Esophagus (tissue), 2 donors: Measurements from ENCODE around the gene TMEM115. TPM values are rescaled to one million over a fixed set of nuclear protein-coding genes. Genes with fewer than 3 reads are reported as not detected.
"Not testable (repeated sequence)": the region's sequence is repeated elsewhere in the genome, so short reads cannot be mapped to it uniquely, and the experiment has no call there.

Experiments
- H3K27ac ChIP-seq, 2 donors: one replicate each; pipeline ENCODE4 v1.5.1; 2013; ENCODE audit warnings: low read depth in 2 of 2, mild to moderate bottlenecking in 2 of 2, inconsistent platforms in 1 of 2, low read length in 1 of 2, moderate library complexity in 1 of 2
- H3K27me3 ChIP-seq, 2 donors: one replicate each; pipeline ENCODE4 v1.6.1; 2013; ENCODE audit warnings: low read length in 2 of 2, control low read depth in 1 of 2, mild to moderate bottlenecking in 1 of 2; ENCODE audit not compliant: insufficient read depth in 2 of 2, control insufficient read depth in 1 of 2
- H3K36me3 ChIP-seq, 2 donors: one replicate each; pipeline ENCODE4 v1.6.1; 2013; ENCODE audit warnings: low read length in 1 of 2; ENCODE audit not compliant: control insufficient read depth in 2 of 2, insufficient read depth in 2 of 2
- H3K4me1 ChIP-seq, 2 donors: one replicate each; pipeline ENCODE4 v1.6.1; 2013; ENCODE audit warnings: low read length in 1 of 2; ENCODE audit not compliant: control insufficient read depth in 2 of 2, insufficient read depth in 2 of 2
- H3K4me3 ChIP-seq, 2 donors: one replicate each; pipeline ENCODE4 v1.5.1; 2013; ENCODE audit warnings: low read length in 2 of 2, mild to moderate bottlenecking in 2 of 2, low read depth in 1 of 2, moderate library complexity in 1 of 2
- H3K9me3 ChIP-seq, 2 donors: one replicate each; pipeline ENCODE4 v1.6.1; 2013; ENCODE audit warnings: mild to moderate bottlenecking in 2 of 2, low read depth in 1 of 2, low read length in 1 of 2, moderate library complexity in 1 of 2; ENCODE audit not compliant: control insufficient read depth in 2 of 2, insufficient read depth in 1 of 2
- WGBS, 2 donors: extraction: QIAGEN DNeasy Blood & Tissue Kit; methylation state at CpG; one replicate each; pipeline ENCODE4 v1.1.7; 2013; 5-methylcytosine and 5-hydroxymethylcytosine counted together
- polyA plus RNA-seq, 2 donors: library from polyadenylated mRNA; stranded (reverse); fragments of 200-250 nt; gene quantifications; one replicate each; pipeline ENCODE4 v1.2.3, GENCODE V29; 2013
- donor health status: healthy with polysubstance abuse.
- donor health status: Bipolar disorder and iron deficiency.

TMEM115 gene
- polyA plus RNA-seq, 2 donors = 16.2 to 23.0 TPM

DNA sequence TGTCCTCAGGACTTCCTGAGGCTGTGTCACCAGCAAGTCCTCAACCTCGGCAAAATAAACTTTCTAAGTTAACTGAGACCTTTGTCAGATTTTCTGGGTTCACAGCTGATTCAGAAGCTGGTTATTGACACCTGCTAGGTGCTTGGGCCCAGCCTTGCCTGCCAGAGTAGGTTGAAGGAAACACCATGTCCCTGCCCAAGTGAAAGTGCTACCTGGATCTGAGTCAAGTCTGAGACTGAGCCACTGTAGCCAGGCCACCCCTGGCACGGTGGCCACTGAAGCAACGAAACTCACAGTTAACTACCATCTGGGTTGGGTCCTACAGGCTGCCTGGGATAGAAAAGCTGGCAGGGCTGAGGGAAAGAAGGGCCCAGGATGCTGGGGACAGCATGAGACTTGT is 45.0 kb downstream of the TMEM115 start:
- peaks cover 0 to 29% of the 10 kb centered on the region in 2 donors for H3K4me1 ChIP-seq
- H3K27me3 ChIP-seq = no peaks in the 10 kb centered on the region
- peak overlapping the region; percentile 28 to 38 for H3K27ac ChIP-seq
- H3K4me3 ChIP-seq = no peak overlapping the region
- no peaks in the 10 kb centered on the region for H3K9me3 ChIP-seq
- peaks cover 0 to 10% of the 10 kb centered on the region in 2 donors for H3K36me3 ChIP-seq
- 68 to 75% methylated on average over 3 of the region's 3 CpGs for WGBS, 2 donors

DNA sequence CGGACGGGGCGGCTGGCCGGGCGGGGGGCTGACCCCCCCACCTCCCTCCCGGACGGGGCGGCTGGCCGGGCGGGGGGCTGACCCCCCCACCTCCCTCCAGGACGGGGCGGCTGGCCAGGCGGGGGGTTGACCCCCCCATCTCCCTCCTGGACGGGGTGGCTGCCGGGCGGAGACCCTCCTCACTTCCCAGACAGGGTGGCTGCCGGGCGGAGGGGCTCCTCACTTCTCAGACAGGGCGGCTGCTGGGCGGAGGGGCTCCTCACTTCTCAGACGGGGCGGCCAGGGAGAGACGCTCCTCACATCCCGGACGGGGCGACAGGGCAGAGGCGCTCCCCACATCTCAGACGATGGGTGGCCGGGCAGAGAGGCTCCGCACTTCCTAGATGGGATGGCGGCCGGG is 47.3 kb downstream of the TMEM115 start:
- H3K27me3 ChIP-seq, H3K27ac ChIP-seq, H3K9me3 ChIP-seq, H3K36me3 ChIP-seq, H3K4me3 ChIP-seq: not testable (repeated sequence)
- H3K4me1 ChIP-seq = peaks cover 0 to 10% of the 10 kb centered on the region in 2 donors
- 73 to 78% methylated on average over 12 to 32 of the region's 32 CpGs for WGBS, 2 donors

Other genes starting within 250 kb of the TMEM115 start
- 10 to 100 TPM; 55.4 to 79.6 TPM for gene SEMA3F, start 204.2 kb downstream of the TMEM115 start, polyA plus RNA-seq
- gene GNAT1, start 167.9 kb downstream of the TMEM115 start, polyA plus RNA-seq = under 1 TPM; 0.02 to 0.07 TPM
- gene SLC38A3, start 154.2 kb downstream of the TMEM115 start, polyA plus RNA-seq = under 1 TPM; 0.08 to 0.11 TPM
- 10 to 100 TPM; 52.2 to 61.8 TPM for gene GNAI2, start 123.3 kb downstream of the TMEM115 start, polyA plus RNA-seq
- gene SEMA3B, start 90.4 kb downstream of the TMEM115 start, polyA plus RNA-seq = 1 to 10 TPM; 5.2 to 7.8 TPM
- under 1 TPM; 0.07 to 0.16 TPM for gene LSMEM2, start 80.4 kb downstream of the TMEM115 start, polyA plus RNA-seq
- 10 to 100 TPM; 65.6 to 69.5 TPM for gene IFRD2, start 67.1 kb downstream of the TMEM115 start, polyA plus RNA-seq
- 1 to 10 TPM; 3.4 to 5.1 TPM for gene HYAL3, start 60.1 kb downstream of the TMEM115 start, polyA plus RNA-seq
- gene NAA80, start 60.1 kb downstream of the TMEM115 start, polyA plus RNA-seq = 10 to 100 TPM in 1 of 2 donors, 1 to 10 TPM in 1; 6.9 to 11.2 TPM
- 1 to 10 TPM; 3.2 to 4.2 TPM for gene HYAL1, start 55.9 kb downstream of the TMEM115 start, polyA plus RNA-seq
- gene HYAL2, start 36.8 kb downstream of the TMEM115 start, polyA plus RNA-seq = 10 to 100 TPM; 25.6 to 43.1 TPM
- gene TUSC2, start 31.3 kb downstream of the TMEM115 start, polyA plus RNA-seq = 10 to 100 TPM; 14.2 to 34.6 TPM
- gene RASSF1, start 18.7 kb downstream of the TMEM115 start, polyA plus RNA-seq = 10 to 100 TPM; 15.0 to 20.3 TPM
- under 1 TPM; 0.29 to 0.35 TPM for gene ZMYND10, start 13.8 kb downstream of the TMEM115 start, polyA plus RNA-seq
- 10 to 100 TPM; 14.9 to 16.4 TPM for gene NPRL2, start 8.7 kb downstream of the TMEM115 start, polyA plus RNA-seq
- gene CYB561D2, start 8.7 kb downstream of the TMEM115 start, polyA plus RNA-seq = 10 to 100 TPM; 12.8 to 21.8 TPM
- under 1 TPM; 0.28 to 0.31 TPM for gene CACNA2D2, start 144.1 kb upstream of the TMEM115 start, polyA plus RNA-seq
- gene C3orf18, start 208.2 kb upstream of the TMEM115 start, polyA plus RNA-seq = 1 to 10 TPM; 1.8 to 2.0 TPM
- 10 to 100 TPM in 1 of 2 donors, 1 to 10 TPM in 1; 8.3 to 12.9 TPM for gene HEMK1, start 210.0 kb upstream of the TMEM115 start, polyA plus RNA-seq